ENCODE measurements around the gene GNRH2.
"Not testable (repeated sequence)": the region's sequence is repeated elsewhere in the genome, so short reads cannot be mapped to it uniquely, and the experiment has no call there.

The GNRH2 gene, protein sequence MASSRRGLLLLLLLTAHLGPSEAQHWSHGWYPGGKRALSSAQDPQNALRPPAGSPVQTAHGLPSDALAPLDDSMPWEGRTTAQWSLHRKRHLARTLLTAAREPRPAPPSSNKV
- total RNA-seq = 0.07 to 1.1 (median 0.18) reads per million in 18 experiments

DNA sequence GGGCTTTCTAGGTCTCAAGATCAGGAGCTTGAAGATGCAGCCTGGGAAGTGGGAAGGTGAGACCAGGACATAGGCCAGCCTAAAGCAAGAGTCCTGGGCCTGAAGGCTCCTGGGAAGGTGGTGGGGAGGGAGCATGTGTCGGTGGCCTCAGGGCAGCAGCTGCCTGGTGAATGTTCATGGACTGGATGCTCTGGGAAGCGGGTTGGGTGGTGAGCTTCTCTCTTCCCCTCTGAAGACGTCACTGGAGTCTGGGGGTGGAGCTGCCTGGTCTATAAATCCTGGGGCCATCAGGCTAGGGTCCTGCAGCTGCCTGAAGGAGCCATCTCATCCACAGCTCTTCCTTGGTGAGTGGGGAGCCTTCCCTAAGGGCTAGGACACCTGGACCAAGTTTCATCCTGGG, at the start of gene GNRH2:
Gene GNRH2 (plus strand): TSS at position 301 of the 400 bp plus-strand sequence. CDS start 793 bp downstream, outside the sequence.
- DNase-seq = no peak

GRCh38 chr20:2995796-2996195, 47.6 kb upstream of the GNRH2 start:
- no peak for DNase-seq

DNA sequence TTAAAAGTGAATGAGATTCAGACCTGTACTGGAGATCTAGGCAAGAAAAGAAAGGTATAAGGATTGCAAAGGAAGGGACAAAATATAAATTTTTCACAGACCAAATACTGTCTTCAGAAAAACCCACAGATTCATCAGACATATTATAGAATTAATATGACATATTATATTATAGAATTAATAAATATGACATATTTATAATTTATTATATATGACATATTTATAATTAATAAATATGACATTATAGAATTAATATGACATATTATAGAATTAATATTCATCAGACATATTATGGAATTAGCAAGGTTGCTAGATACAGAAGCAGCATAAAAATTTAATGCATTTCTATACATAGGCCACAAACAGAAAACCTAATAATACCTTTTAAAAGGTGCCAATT, 44.7 kb upstream of the GNRH2 start:
- DNase-seq = no peak

- peak; percentile 48 to 58 for DNase-seq
Observed at GRCh38 chr20:3000852-3001523, 42.4 kb upstream of the GNRH2 start.

GRCh38 chr20:3003416-3003815, 40.0 kb upstream of the GNRH2 start:
- DNase-seq = no peak

GRCh38 chr20:3010985-3011723, 32.3 kb upstream of the GNRH2 start:
- DNase-seq = no peak

DNA sequence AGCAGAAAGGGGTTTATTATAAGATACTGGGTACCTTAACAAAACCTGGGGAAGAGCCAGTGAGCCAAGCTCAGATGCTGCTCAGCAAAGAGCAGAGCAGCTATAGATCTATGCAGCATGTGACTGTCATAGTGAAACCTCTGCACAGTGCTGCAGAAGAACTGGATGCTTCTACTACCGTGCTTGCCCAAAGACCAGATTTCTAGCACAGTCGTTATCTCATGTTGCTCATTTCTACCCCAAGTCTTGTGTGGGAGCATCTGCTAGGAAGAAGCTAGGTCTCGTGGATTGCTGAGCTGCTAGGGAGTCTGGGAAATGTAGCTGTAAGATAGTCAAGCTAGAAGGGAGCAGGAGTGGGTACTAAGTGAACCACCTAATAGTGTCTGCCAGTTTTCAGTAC, 31.7 kb upstream of the GNRH2 start:
- DNase-seq = no peak

DNA sequence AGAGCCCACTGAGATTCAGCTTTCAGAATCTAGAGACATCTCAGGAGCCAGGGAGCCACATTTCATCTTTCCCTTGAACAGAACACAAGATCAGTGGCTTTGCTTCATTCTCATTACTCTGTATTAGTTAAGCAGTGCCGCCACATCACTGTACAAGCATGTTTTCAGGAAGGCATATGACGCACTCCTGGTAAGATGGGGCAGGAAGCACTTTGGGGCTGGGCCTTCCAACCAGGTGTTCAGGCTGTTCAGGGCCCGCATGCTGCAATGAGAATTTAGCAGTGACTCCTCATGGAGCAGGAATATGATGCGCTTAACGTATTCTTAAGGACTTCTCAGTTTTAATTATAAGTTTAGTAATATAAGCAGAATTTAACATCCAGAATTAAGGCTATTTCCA, 29.7 kb upstream of the GNRH2 start:
- DNase-seq = no peak

DNA sequence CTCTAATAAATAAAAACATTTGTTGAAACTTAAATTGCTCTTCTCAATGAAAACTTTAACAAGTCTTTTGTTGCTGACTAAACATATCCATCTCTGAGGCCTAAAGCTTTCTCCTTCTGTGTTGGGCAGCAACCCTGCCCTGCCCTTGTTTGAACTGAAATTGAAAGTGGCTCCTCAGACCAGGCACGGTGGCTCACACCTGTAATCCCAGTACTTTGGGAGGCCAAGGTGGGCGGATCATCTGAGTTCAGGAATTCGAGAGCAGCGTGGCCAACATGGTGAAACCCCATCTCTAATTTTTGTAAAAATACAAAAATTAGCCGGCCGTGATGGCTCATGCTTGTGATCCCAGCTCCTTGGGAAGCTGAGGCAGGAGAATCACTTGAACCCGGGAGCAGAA, 29.2 kb upstream of the GNRH2 start:
- DNase-seq = no peak

DNA sequence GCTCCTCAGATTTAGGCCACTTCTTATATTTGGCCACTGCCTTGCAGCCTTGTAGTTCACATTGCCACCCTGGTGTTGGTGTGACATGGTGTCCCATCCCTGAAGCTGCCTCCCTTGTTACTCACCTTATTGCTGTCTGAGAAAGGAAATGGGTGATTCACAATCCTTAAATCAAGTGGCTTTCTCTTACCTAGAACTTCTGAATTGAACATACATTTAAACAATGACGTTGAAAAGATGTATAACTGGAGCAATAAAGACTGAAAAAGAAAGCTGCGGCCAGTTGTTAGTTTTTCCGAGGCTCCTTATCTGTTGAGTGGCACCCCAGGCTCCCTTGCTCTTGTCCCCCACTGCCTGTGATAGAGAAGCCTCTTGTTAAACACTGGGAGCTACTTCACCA, 28.8 kb upstream of the GNRH2 start:
- DNase-seq = no peak

- DNase-seq = not testable (repeated sequence)
Observed at GRCh38 chr20:3015302-3015701, 28.1 kb upstream of the GNRH2 start.

DNA sequence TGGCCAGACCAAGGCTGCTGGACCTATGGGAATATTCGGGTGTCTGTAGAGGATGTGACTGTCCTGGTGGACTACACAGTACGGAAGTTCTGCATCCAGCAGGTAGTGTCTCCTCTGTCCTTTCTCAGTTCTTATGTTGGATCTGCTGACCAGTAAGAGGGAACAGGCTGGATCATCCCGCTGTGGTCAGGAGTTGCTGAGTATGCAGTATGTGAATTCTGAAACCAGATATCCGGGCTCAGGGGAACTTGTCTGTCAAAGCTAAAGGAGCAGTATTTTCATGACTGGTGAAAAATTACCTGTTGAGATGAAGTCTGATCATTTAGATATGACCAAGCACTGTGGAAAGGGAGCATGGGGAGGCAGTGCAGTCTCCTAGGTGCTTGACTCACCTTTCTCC, 22.1 kb upstream of the GNRH2 start:
- no peak for DNase-seq

DNA sequence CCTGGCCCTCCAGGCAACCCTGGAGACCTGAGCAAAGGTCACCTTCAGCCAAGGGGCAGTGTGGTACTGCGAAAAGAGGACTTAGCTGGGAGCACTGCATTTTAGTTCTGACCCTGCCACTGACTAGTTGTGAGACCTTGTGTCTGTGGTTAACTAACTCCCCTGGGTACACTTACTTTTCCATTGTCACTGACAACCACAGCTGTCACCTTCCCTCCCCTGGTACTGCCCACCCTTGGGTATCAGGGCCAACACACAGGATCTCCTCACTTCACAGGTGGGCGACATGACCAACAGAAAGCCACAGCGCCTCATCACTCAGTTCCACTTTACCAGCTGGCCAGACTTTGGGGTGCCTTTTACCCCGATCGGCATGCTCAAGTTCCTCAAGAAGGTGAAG, 21.6 kb upstream of the GNRH2 start:
- DNase-seq = no peak

- not testable (repeated sequence) for DNase-seq
Observed at GRCh38 chr20:3022559-3023490, 20.6 kb upstream of the GNRH2 start.

GRCh38 chr20:3027987-3028386, 15.4 kb upstream of the GNRH2 start:
- DNase-seq = no peak

DNA sequence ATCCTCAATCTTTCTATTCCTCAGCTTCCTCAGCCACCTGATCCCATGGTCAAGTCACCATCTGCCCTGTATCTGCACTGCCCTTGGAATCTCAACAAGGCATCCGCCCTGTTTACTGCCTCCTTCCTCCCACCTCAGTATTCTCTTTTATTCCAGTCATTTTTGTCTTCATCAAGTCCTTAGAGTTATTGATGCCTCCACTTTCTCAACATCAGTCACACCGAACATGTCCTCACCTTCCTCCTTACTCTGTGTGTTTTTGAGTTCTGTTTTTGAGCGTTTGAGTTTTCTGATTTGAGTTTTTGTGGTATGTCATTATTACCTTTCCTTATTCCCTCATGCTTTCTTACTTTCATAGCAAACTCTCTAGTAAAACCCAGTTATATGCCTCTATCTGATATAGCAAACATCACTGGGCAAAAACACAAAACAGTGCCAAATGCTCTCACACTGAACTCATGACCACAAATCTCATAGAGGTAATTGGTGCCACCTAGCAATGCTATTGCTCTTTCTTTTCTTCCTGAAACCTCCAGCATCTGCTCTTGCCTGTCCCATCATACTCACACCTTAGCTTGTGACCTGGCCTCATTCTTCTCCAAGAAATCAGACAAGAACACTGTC, 11.8 kb upstream of the GNRH2 start:
- no peak for DNase-seq

DNA sequence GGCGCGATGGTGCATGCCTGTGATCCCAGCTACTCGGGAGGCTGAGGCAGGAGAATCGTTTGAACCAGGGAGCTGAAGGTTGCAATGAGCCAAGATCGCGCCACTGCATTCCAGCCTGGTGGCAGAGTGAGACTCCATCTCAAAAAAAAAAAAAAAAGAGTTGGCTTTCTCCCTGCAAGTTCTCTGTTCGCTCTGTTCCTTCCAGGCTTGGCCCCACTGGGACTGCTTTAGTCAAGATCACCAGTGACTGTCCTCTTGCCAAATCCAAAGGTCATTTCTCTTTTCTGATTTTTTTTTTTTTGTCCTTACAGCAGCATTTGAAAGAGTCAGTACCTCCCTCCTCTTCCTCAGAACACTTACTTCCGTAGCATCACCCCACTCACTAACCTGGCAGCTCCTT, 10.8 kb upstream of the GNRH2 start:
- no peak for DNase-seq

DNA sequence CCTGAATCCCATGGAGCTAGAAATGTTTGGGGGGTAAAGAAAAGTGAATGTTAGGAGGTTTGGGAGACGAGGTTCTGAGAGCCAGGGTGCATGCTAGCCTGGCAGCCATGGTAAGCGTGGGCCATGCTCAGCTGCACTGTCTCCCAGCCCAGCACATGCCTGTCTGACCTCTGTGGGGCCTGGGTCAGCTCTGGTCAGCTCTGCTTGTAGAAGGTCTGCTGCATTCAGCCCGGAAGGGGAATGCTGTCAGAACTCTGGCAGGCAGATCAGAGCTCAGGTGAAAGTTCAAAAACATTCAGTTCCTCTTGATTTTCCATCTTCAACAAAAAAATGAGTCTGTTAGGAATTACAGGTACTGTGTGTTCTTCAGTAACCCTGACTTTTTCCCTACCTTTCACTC, 5.8 kb upstream of the GNRH2 start:
- DNase-seq = no peak

DNA sequence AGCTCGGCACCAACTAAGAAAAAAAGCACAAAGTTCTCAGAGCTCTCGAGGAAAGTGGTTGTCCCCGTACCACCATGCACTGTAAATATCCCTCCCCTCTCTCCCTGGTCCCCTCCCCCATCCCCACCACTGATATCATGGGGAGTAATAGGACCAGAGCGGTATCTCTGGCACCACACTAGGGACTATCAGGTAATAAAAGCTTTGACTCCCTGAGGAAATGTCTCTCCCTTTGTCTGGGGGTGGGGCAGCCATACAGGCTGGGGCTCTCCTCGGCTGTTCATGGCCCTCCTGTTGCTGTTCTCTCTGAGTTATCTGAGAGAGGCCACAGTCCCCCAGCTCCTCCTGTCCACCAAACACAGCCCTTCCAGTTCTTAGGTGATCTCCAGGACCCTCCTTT, 5.0 kb upstream of the GNRH2 start:
- no peak for DNase-seq

GRCh38 chr20:3039426-3039825, 4.0 kb upstream of the GNRH2 start:
- DNase-seq = no peak

- DNase-seq = no peak
Observed at GRCh38 chr20:3040086-3040485, 3.3 kb upstream of the GNRH2 start.

DNA sequence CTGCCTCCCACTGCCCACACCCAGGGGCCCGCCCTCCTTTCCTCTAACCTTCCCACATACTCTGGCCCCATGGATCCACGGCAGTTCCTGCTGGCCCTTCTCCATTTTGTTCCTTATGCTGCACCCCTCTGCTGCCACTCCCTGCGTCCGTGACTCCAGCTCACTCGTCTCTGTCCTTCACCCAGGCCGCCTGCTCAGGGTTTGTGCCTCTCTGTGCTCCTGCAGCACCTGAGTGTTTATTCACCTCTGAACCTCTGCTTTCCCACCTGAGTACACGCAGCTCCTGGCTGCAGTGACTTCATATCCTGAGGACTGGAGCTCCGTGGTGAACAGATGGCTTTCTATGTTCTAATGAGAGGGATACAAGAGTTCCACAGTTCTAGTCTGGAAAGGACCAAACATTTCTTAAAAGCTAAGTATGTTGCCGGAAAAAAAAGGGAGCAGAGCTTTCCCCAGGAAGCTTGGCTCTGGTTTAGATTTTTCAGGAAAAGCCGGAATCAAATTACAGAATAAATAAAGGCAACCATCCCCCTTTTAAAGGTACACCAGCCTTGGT, 1.5 kb upstream of the GNRH2 start:
- DNase-seq = no peak

All from inflammatory macrophage (primary cell).